A549 (cell line): ENCODE results near the gene OIP5. TPM values are rescaled to one million over a fixed set of nuclear protein-coding genes. Genes with fewer than 3 reads are reported as not detected.

ENCODE experiments used
- ATAC-seq, 2 experiments: fragments of 200-7000 bp in 1 of 2; fragments of >200 bp in 1 of 2; cut with Nextera tagmentation in 1 of 2; cut with Tn5 transposase in 1 of 2; 3 replicates each; pipeline versions ENCODE4 v1.8.0 to v1.9.1; 2018 to 2020; ENCODE audit warnings: mild to moderate bottlenecking in 1 of 2, moderate library complexity in 1 of 2
- CTCF ChIA-PET: fragments of 300-600 bp; sonication (Branson Sonifier 250); formaldehyde crosslinking; extraction: SDS; loops from one replicate; lab custom pipeline; 2021; ENCODE audit warnings: antibody characterized with exemption, inconsistent platforms; lab: Yijun Ruan, JAX
- POLR2A ChIA-PET: fragments of 350-600 bp; formaldehyde crosslinking; extraction: SDS; loops from one replicate; lab custom pipeline; 2021; ENCODE audit warnings: antibody characterized with exemption, inconsistent platforms; lab: Yijun Ruan, JAX
- DNase-seq, 2 experiments: peaks; one replicate each; pipeline versions ENCODE4 v3.0.0 to v3.0.0-alpha.2; 2011 to 2016; ENCODE audit warnings: low read depth in 1 of 2, low spot score in 1 of 2
- FAIRE-seq: peaks from 2 replicates; lab custom pipeline; 2011; peaks lifted over from hg19 to GRCh38; lab: Jason Lieb, UNC
- H3K27ac ChIP-seq, 2 experiments: fragments of >200 bp; sonication (Bioruptor Twin); formaldehyde crosslinking; 3 replicates each; pipeline ENCODE4 v1.5.1; 2016 to 2017
- H3K4me1 ChIP-seq: fragments of >200 bp; sonication (Bioruptor Twin); formaldehyde crosslinking; 3 replicates; pipeline ENCODE4 v1.6.1; 2016
- H3K4me2 ChIP-seq: fragments of >200 bp; sonication (Bioruptor Twin); formaldehyde crosslinking; 3 replicates; pipeline ENCODE4 v1.6.1; 2016
- H3K4me3 ChIP-seq: fragments of >200 bp; sonication (Bioruptor Twin); formaldehyde crosslinking; 3 replicates; pipeline ENCODE4 v1.5.1; 2016
- H3K9me3 ChIP-seq: fragments of >200 bp; sonication (Bioruptor Twin); formaldehyde crosslinking; 3 replicates; pipeline ENCODE4 v1.6.1; 2016
- BHLHE40 ChIP-seq: IDR thresholded peaks from 2 replicates; pipeline ENCODE4 v1.6.1; 2012; ENCODE audit warnings: low read depth, low read length, inconsistent platforms
- CEBPB ChIP-seq, 2 experiments: fragments of >200 bp in 1 of 2; sonication (Bioruptor Twin) in 1 of 2; formaldehyde crosslinking in 1 of 2; IDR thresholded peaks; 2 replicates each; pipeline ENCODE4 v1.6.1; 2012 to 2016
- CHD2 ChIP-seq: fragments of 150-350 bp; IDR thresholded peaks from 2 replicates; pipeline ENCODE4 v1.6.1; 2014; ENCODE audit warnings: low read length; ENCODE audit not compliant: partially characterized antibody
- EHF ChIP-seq: fragments of 250-450 bp; sonication (Bioruptor Pico); IDR thresholded peaks from 2 replicates; pipeline ENCODE4 v1.5.0; 2020; ENCODE audit warnings: mild to moderate bottlenecking
- EHMT2 ChIP-seq: fragments of 200-600 bp; sonication (generic); IDR thresholded peaks from 2 replicates; pipeline ENCODE4 v1.6.1; 2016; ENCODE audit warnings: antibody characterized with exemption, low read depth, mild to moderate bottlenecking, moderate library complexity
- EP300 ChIP-seq, 2 experiments: fragments of >200 bp; sonication (Bioruptor Twin); formaldehyde crosslinking; IDR thresholded peaks; 2 replicates in 1 of 2; 3 replicates in 1 of 2; pipeline ENCODE4 v1.6.1; 2016 to 2017
- FOSB ChIP-seq: fragments of 250-450 bp; sonication (Bioruptor Pico); IDR thresholded peaks from 2 replicates; pipeline ENCODE4 v1.5.0; 2020; ENCODE audit warnings: mild to moderate bottlenecking, moderate library complexity
- FOSL2 ChIP-seq, 2 experiments: fragments of 450-650 bp in 1 of 2; fragments of >200 bp in 1 of 2; sonication (Bioruptor Twin) in 1 of 2; formaldehyde crosslinking; IDR thresholded peaks; 2 replicates each; pipeline versions ENCODE4 v1.5.0 to v1.6.1; 2016 to 2020; ENCODE audit warnings: mild to moderate bottlenecking in 1 of 2, moderate library complexity in 1 of 2
- HOXA7 ChIP-seq: fragments of 250-450 bp; sonication (Bioruptor Pico); IDR thresholded peaks from 2 replicates; pipeline ENCODE4 v1.5.0; 2020; ENCODE audit warnings: mild to moderate bottlenecking, moderate library complexity
- HOXB13 ChIP-seq: fragments of 250-450 bp; sonication (Bioruptor Pico); IDR thresholded peaks from 2 replicates; pipeline ENCODE4 v1.5.0; 2020; ENCODE audit warnings: low read depth, mild to moderate bottlenecking, moderate library complexity
- HOXB5 ChIP-seq: fragments of 250-450 bp; sonication (Bioruptor Pico); IDR thresholded peaks from 2 replicates; pipeline ENCODE4 v1.5.0; 2020; ENCODE audit warnings: mild to moderate bottlenecking, moderate library complexity
- MAFK ChIP-seq: fragments of 450-650 bp; IDR thresholded peaks from 2 replicates; pipeline ENCODE4 v1.6.1; 2014; ENCODE audit not compliant: partially characterized antibody
- NR3C1 ChIP-seq: fragments of >200 bp; sonication (Bioruptor Twin); formaldehyde crosslinking; IDR thresholded peaks from 3 replicates; pipeline ENCODE4 v1.6.1; 2017
- POLR2A ChIP-seq: IDR thresholded peaks from 2 replicates; pipeline ENCODE4 v1.6.1; 2012; ENCODE audit warnings: mild to moderate bottlenecking, low read length
- RAD21 ChIP-seq, 2 experiments: fragments of >200 bp in 1 of 2; sonication (Bioruptor Twin) in 1 of 2; formaldehyde crosslinking in 1 of 2; IDR thresholded peaks in 1 of 2; conservative IDR thresholded peaks in 1 of 2; 2 replicates in 1 of 2; 3 replicates in 1 of 2; pipeline ENCODE4 v1.6.1; 2012 to 2018; ENCODE audit warnings: inconsistent platforms in 1 of 2
- RCOR1 ChIP-seq: fragments of 150-350 bp; IDR thresholded peaks from 2 replicates; pipeline ENCODE4 v1.6.1; 2014; ENCODE audit warnings: antibody characterized with exemption, low read length, low read depth
- REST ChIP-seq: fragments of 200-600 bp; sonication (generic); IDR thresholded peaks from 2 replicates; pipeline ENCODE4 v1.6.1; 2016; ENCODE audit warnings: antibody characterized with exemption, mild to moderate bottlenecking, moderate library complexity
- RFX5 ChIP-seq: fragments of 450-650 bp; IDR thresholded peaks from 2 replicates; pipeline ENCODE4 v1.7.1; 2014; ENCODE audit warnings: antibody characterized with exemption, mild to moderate bottlenecking, moderate library complexity
- RNF2 ChIP-seq: fragments of 200-600 bp; sonication (generic); IDR thresholded peaks from 2 replicates; pipeline ENCODE4 v1.6.1; 2016; ENCODE audit warnings: low read depth, mild to moderate bottlenecking, antibody characterized with exemption, moderate library complexity, borderline replicate concordance
- TP53 ChIP-seq: fragments of 250-450 bp; sonication (Bioruptor Pico); IDR thresholded peaks from 2 replicates; pipeline ENCODE4 v1.5.0; 2021; ENCODE audit warnings: mild to moderate bottlenecking, moderate library complexity
- ZNF302 ChIP-seq: fragments of 250-450 bp; sonication (Bioruptor Pico); IDR thresholded peaks from 2 replicates; pipeline ENCODE4 v1.9.0; 2021; ENCODE audit warnings: inconsistent platforms, mild to moderate bottlenecking, moderate library complexity
- WGBS: methylation state at CpG from one replicate; pipeline ENCODE4 v1.1.6; 2017; ENCODE audit errors: missing lambda C conversion rate; 5-methylcytosine and 5-hydroxymethylcytosine counted together
- polyA plus RNA-seq, 4 experiments: library from polyadenylated mRNA; depleted of rRNA in 3 of 4; stranded (reverse); fragments of >200 nt; fragmentation: RNase III in 1 of 4; extraction: RNeasy Plus Mini Kit Qiagen cat#74134 plus additional on column Dnase treatment in 1 of 4; gene quantifications; 2 replicates in 3 of 4; 3 replicates in 1 of 4; pipeline ENCODE4 v1.2.3, GENCODE V29; 2011 to 2017
- TF ChIP-seq, protein P1 (sequence below): fragments of 150-350 bp; IDR thresholded peaks from 2 replicates; pipeline ENCODE4 v1.6.1; 2014; ENCODE audit warnings: low read depth, mild to moderate bottlenecking, low read length
- TF ChIP-seq, protein P2 (sequence below): fragments of >200 bp; sonication (Bioruptor Twin); formaldehyde crosslinking; IDR thresholded peaks from 2 replicates; pipeline ENCODE4 v1.6.1; 2016

The OIP5 gene
- polyA plus RNA-seq, 2 of the 4 experiments (the other 2 are of a cell fraction): 21.7 to 31.4 TPM

DNA sequence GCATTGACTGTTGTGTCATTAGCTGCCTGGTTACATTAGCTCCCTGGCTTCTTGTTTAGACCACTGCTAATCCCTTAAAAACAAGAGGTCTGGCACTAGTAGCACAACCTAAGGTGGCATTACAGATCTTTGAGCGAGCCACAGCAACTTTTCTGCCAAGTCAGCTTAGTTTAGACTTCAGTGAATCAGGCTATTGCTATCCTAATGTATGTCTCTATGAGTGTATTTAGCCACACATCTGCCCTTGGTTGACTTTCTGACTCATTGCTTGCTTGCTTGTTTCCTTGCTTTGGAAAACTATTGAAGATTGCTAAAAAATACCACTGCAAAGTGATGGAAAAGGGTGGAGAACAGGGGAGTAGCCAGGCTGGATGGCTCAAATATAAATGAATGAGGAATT is 51.2 kb downstream of the OIP5 start:
- peak overlapping the region; percentile 54 to 98; a peak in 5 of 6 replicates for H3K27ac ChIP-seq
- TF ChIP-seq RFX5 (no peak), TP53 (CRISPR knock-in tag) (no peak), HOXB5 (CRISPR knock-in tag) (no peak), CEBPB (IDR thresholded peaks at IDR 0.05) (no peak), CHD2 (no peak), RNF2 (no peak), REST (no peak), FOSB (CRISPR knock-in tag) (no peak), BHLHE40 (no peak), FOSL2 (IDR thresholded peaks at IDR 0.05) (no peak), FOSL2 (CRISPR knock-in tag; IDR thresholded peaks at IDR 0.05) (peak; percentile 65), EHMT2 (no peak), EP300 (IDR thresholded peaks at IDR 0.05) (no peak), HOXB13 (CRISPR knock-in tag) (no peak), HOXA7 (CRISPR knock-in tag) (no peak), MAFK (peak; percentile 96), POLR2A (no peak)
- TF ChIP-seq, protein P1, sequence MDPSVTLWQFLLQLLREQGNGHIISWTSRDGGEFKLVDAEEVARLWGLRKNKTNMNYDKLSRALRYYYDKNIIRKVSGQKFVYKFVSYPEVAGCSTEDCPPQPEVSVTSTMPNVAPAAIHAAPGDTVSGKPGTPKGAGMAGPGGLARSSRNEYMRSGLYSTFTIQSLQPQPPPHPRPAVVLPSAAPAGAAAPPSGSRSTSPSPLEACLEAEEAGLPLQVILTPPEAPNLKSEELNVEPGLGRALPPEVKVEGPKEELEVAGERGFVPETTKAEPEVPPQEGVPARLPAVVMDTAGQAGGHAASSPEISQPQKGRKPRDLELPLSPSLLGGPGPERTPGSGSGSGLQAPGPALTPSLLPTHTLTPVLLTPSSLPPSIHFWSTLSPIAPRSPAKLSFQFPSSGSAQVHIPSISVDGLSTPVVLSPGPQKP: no peak
- H3K4me3 ChIP-seq: no peak overlapping the region
- DNase-seq: peak; percentile 10 to 51
- CTCF ChIA-PET: interaction anchor here (1.4 kb wide), 1 partner anchor 50 kb away, joined by 4 read pairs; the partner anchor contains the start of gene CHP1
- 29% methylated on average over 1 of the region's 1 CpG for WGBS
- peak overlapping the region; percentile 38 for H3K4me2 ChIP-seq
- H3K4me1 ChIP-seq: peaks cover 40% of the 10 kb centered on the region
- ATAC-seq: no peak
- no peak for FAIRE-seq
- no peaks in the 10 kb centered on the region for H3K9me3 ChIP-seq
- POLR2A ChIA-PET: interaction anchor here (0.9 kb wide), 1 partner anchor 50 kb away, joined by 4 read pairs; the partner anchor contains the start of gene CHP1

- TF ChIP-seq EHMT2 (no peak), ZNF302 (CRISPR knock-in tag) (no peak), EHF (no peak), RAD21 (conservative IDR thresholded peaks at IDR 0.05 in 1 of 2, IDR thresholded peaks at IDR 0.05 in 1 of 2) (no peak), RCOR1 (no peak), NR3C1 (no peak)
- TF ChIP-seq, protein P2, sequence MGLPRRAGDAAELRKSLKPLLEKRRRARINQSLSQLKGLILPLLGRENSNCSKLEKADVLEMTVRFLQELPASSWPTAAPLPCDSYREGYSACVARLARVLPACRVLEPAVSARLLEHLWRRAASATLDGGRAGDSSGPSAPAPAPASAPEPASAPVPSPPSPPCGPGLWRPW: no peak
- ChIA-PET CTCF (interaction anchor here (1.1 kb wide), 1 partner anchor 10 kb away, joined by 3 read pairs; no protein-coding TSS in a partner anchor), POLR2A (no interaction called here)
- peak overlapping the region in 1 of 2 experiments; percentile 56; a peak in 2 of 6 replicates for H3K27ac ChIP-seq
- no peak for FAIRE-seq
- no peak overlapping the region for H3K4me2 ChIP-seq
- no peak for DNase-seq
- no peaks in the 10 kb centered on the region for H3K9me3 ChIP-seq
- ATAC-seq: no peak
- no peak overlapping the region for H3K4me3 ChIP-seq
- 95% methylated on average over 1 of the region's 1 CpG for WGBS
- H3K4me1 ChIP-seq: peaks cover 33% of the 10 kb centered on the region
Measured at GRCh38 chr15:41279535-41280283, 52.7 kb downstream of the OIP5 start.
